HCT116 (cell line): ENCODE results near the gene IGFL3. TPM values are rescaled to one million over a fixed set of nuclear protein-coding genes. Genes with fewer than 3 reads are reported as not detected.

Source experiments
- ATAC-seq: fragments of 200-7000 bp; cut with Tn5 transposase; 2 replicates; pipeline ENCODE4 v1.9.1; 2020; ENCODE audit warnings: mild to moderate bottlenecking, moderate library complexity
- BruUV-seq: library from RNA; stranded (reverse); fragments of 400-500 nt; replicated peaks from 2 replicates; lab custom pipeline; 2021; lab: Mats Ljungman, UMichigan
- CTCF ChIA-PET: fragments of 300-600 bp; sonication (Branson Sonifier 250); formaldehyde crosslinking; loops from one replicate; lab custom pipeline; 2021; ENCODE audit warnings: antibody characterized with exemption; lab: Charles Lee
- POLR2A ChIA-PET: fragments of 300-600, 350-600 bp; sonication (Branson Sonifier 250); formaldehyde crosslinking; loops from one replicate; lab custom pipeline; 2021; ENCODE audit warnings: antibody characterized with exemption; lab: Charles Lee
- RAD21 ChIA-PET, 2 experiments: fragments of 300-600 bp; sonication (Branson Sonifier 250); formaldehyde crosslinking; loops; one replicate each; lab custom pipeline; 2023; ENCODE audit warnings: low total read pairs in 2 of 2; ENCODE audit not compliant: uncharacterized antibody in 2 of 2, unreplicated experiment in 2 of 2, low non-redundant PET in 1 of 2; lab: Charles Lee
- DNase-seq: peaks from one replicate; pipeline ENCODE4 v3.0.0-alpha.2; 2010; ENCODE audit warnings: low read depth, low spot score
- H2AFZ ChIP-seq: fragments of 200-600 bp; shearing (Covaris generic), sonication (generic); 2 replicates; pipeline ENCODE4 v1.6.1; 2017; ENCODE audit warnings: low read depth, mixed run types, mixed read lengths, antibody characterized with exemption, low read length; ENCODE audit not compliant: poor library complexity, severe bottlenecking
- H3K27ac ChIP-seq: 2 replicates; pipeline ENCODE4 v1.5.1; 2012; ENCODE audit warnings: low read depth, low read length
- H3K27me3 ChIP-seq: fragments of 200-600 bp; sonication (generic); 2 replicates; pipeline ENCODE4 v1.6.1; 2016; ENCODE audit warnings: mixed run types, low read length, mixed read lengths; ENCODE audit not compliant: insufficient read depth
- H3K36me3 ChIP-seq, 2 experiments: fragments of 200-500 bp in 1 of 2; fragments of 200-600 bp in 1 of 2; sonication (Bioruptor generic) in 1 of 2; sonication (generic) in 1 of 2; 2 replicates each; pipeline versions ENCODE4 v1.5.1 to v1.6.1; 2014 to 2016; ENCODE audit warnings: low read length in 2 of 2, inconsistent platforms in 1 of 2, mixed read lengths in 1 of 2, mixed run types in 1 of 2; ENCODE audit not compliant: insufficient read depth in 2 of 2, control insufficient read depth in 1 of 2
- H3K4me1 ChIP-seq, 2 experiments: fragments of 200-600 bp in 1 of 2; sonication (generic) in 1 of 2; 2 replicates each; pipeline versions ENCODE4 v1.5.1 to v1.6.1; 2012 to 2017; ENCODE audit warnings: low read length in 2 of 2, inconsistent platforms in 1 of 2, mild to moderate bottlenecking in 1 of 2, mixed read lengths in 1 of 2, mixed run types in 1 of 2, moderate library complexity in 1 of 2; ENCODE audit not compliant: insufficient read depth in 2 of 2, control insufficient read depth in 1 of 2
- H3K4me2 ChIP-seq: fragments of 200-600 bp; sonication (generic); 2 replicates; pipeline ENCODE4 v1.6.1; 2017; ENCODE audit warnings: mixed run types, low read length, mixed read lengths
- H3K4me3 ChIP-seq, 2 experiments: fragments of 200-600 bp in 1 of 2; sonication (generic) in 1 of 2; replicated peaks in 1 of 2; 2 replicates each; pipeline ENCODE4 v1.5.1; 2011 to 2016; ENCODE audit warnings: low read length in 2 of 2, control low read depth in 1 of 2, low read depth in 1 of 2, mild to moderate bottlenecking in 1 of 2, mixed read lengths in 1 of 2, mixed run types in 1 of 2
- H3K79me2 ChIP-seq: fragments of 200-600 bp; sonication (generic); 2 replicates; pipeline ENCODE4 v1.6.1; 2017; ENCODE audit warnings: mild to moderate bottlenecking, mixed run types, low read length, moderate library complexity, mixed read lengths; ENCODE audit not compliant: insufficient read depth
- H3K9ac ChIP-seq: fragments of 200-600 bp; sonication (generic); 2 replicates; pipeline ENCODE4 v1.6.1; 2016; ENCODE audit warnings: low read length, mixed read lengths
- H3K9me2 ChIP-seq: fragments of 200-600 bp; sonication (generic), shearing (Covaris generic); 2 replicates; pipeline ENCODE4 v1.6.1; 2017; ENCODE audit warnings: mixed run types, mild to moderate bottlenecking, moderate library complexity; ENCODE audit not compliant: insufficient read depth
- H3K9me3 ChIP-seq, 2 experiments: fragments of 200-500 bp in 1 of 2; fragments of 200-600 bp in 1 of 2; sonication (Bioruptor generic) in 1 of 2; sonication (generic) in 1 of 2; 2 replicates each; pipeline ENCODE4 v1.6.1; 2014 to 2017; ENCODE audit warnings: low read length in 2 of 2, mixed read lengths in 2 of 2, inconsistent platforms in 1 of 2, low read depth in 1 of 2, mild to moderate bottlenecking in 1 of 2, mixed run types in 1 of 2, moderate library complexity in 1 of 2; ENCODE audit not compliant: control insufficient read depth in 1 of 2, insufficient read depth in 1 of 2
- H4K20me1 ChIP-seq: fragments of 200-600 bp; sonication (generic), shearing (Covaris generic); 2 replicates; pipeline ENCODE4 v1.6.1; 2017; ENCODE audit warnings: mixed run types, mild to moderate bottlenecking, moderate library complexity; ENCODE audit not compliant: insufficient read depth
- CBX3 ChIP-seq: IDR thresholded peaks from 2 replicates; pipeline ENCODE4 v1.6.1; 2012; ENCODE audit warnings: low read depth
- EZH2phosphoT487 ChIP-seq: fragments of 200-600 bp; IDR thresholded peaks from 2 replicates; pipeline ENCODE4 v1.6.1; 2018; ENCODE audit warnings: antibody characterized with exemption, borderline replicate concordance
- FOSL1 ChIP-seq: IDR thresholded peaks from 2 replicates; pipeline ENCODE4 v1.6.1; 2012; ENCODE audit warnings: low read depth
- JUND ChIP-seq: IDR thresholded peaks from 2 replicates; pipeline ENCODE4 v1.6.1; 2012
- MAX ChIP-seq: IDR thresholded peaks from 2 replicates; pipeline ENCODE4 v1.6.1; 2012
- POLR2AphosphoS5 ChIP-seq: IDR thresholded peaks from 2 replicates; pipeline ENCODE4 v1.6.1; 2011; ENCODE audit warnings: mild to moderate bottlenecking, low read depth, low read length, moderate library complexity
- ZNF274 ChIP-seq: fragments of 200-500 bp; sonication (Bioruptor generic); IDR thresholded peaks from 2 replicates; pipeline ENCODE4 v1.6.1; 2014; ENCODE audit warnings: mild to moderate bottlenecking, low read depth, low read length, inconsistent platforms
- intact Hi-C: fragments of 100-400 bp; cut with micrococcal nuclease; formaldehyde crosslinking; loops from 2 replicates; pipeline ENCODE4 v1.10.0; 2022
- total RNA-seq: library from RNA; stranded (reverse); gene quantifications from one replicate; pipeline ENCODE4 v1.2.1, GENCODE V29; 2021; ENCODE audit not compliant: unreplicated experiment
- TF ChIP-seq, protein P1 (sequence below): IDR thresholded peaks from 2 replicates; pipeline ENCODE4 v1.6.1; 2011; ENCODE audit warnings: mild to moderate bottlenecking, low read length, moderate library complexity; ENCODE audit not compliant: insufficient replicate concordance; ENCODE audit errors: extremely low read depth
- TF ChIP-seq, protein P2 (sequence below), 3 experiments: fragments of 200-600 bp in 1 of 3; sonication (generic) in 1 of 3; IDR thresholded peaks in 2 of 3; conservative IDR thresholded peaks in 1 of 3; 2 replicates each; pipeline ENCODE4 v1.5.1; 2012 to 2017; ENCODE audit warnings: low read depth in 2 of 3, low read length in 2 of 3, antibody characterized with exemption in 1 of 3, borderline replicate concordance in 1 of 3, control low read depth in 1 of 3, mild to moderate bottlenecking in 1 of 3, mixed read lengths in 1 of 3, mixed run types in 1 of 3, moderate library complexity in 1 of 3; ENCODE audit not compliant: insufficient read depth in 1 of 3
- TF ChIP-seq, protein P3 (sequence below): IDR thresholded peaks from 2 replicates; pipeline ENCODE4 v1.6.1; 2012

IGFL3 gene
- total RNA-seq, 1 experiment from 2014 or later: not detected

- DNase-seq: no peak
- no peak overlapping the region for H3K4me2 ChIP-seq
- no peaks in the 10 kb centered on the region for H3K9me2 ChIP-seq
- no peak overlapping the region for H3K9ac ChIP-seq
- H3K27me3 ChIP-seq: no peaks in the 10 kb centered on the region
- H3K27ac ChIP-seq: no peak overlapping the region
- intact Hi-C loops: no loop called here
- RAD21 ChIA-PET: no interaction called here
- H3K4me1 ChIP-seq: no peaks in the 10 kb centered on the region
- H3K9me3 ChIP-seq: no peaks in the 10 kb centered on the region
- no TSS peak for BruUV-seq
- H3K36me3 ChIP-seq: no peaks in the 10 kb centered on the region
- H4K20me1 ChIP-seq: no peaks in the 10 kb centered on the region
- H3K79me2 ChIP-seq: no peaks in the 10 kb centered on the region
- H2AFZ ChIP-seq: no peak overlapping the region
- CTCF ChIA-PET: no interaction called here
- H3K4me3 ChIP-seq: no peak overlapping the region
- POLR2A ChIA-PET: interaction anchor here (0.9 kb wide), 1 partner anchor 11 kb away, joined by 3 read pairs; no protein-coding TSS in a partner anchor
- no peak for ATAC-seq
- TF ChIP-seq CBX3: no peak
- TF ChIP-seq JUND: no peak
Observed at GRCh38 chr19:46126086-46126580, 1.6 kb upstream of the IGFL3 start.

DNA sequence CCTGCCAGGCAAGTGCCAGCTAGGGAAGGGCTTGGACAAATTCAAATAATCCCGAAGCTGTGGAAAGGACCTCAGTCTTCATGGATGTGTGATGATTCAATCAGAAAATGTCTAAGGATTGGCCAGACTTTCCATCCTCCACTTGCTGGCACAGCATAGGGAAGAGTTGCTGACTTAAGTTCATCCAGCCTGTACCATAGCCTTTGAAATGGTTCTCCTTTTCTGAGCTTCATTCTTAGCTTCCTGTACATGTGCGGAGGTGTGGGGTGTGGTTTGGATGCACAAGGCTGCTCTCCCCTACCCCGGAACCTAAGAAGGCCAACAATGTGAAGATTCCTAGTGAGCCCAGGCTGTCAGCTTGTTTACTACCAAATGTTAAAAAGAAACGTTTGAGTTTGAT is 959 bp upstream of the IGFL3 start:
- TF ChIP-seq JUND (no peak), FOSL1 (no peak), EZH2phosphoT487 (no peak), ZNF274 (no peak), MAX (no peak), POLR2AphosphoS5 (no peak), CBX3 (no peak)
- TF ChIP-seq, protein P1, sequence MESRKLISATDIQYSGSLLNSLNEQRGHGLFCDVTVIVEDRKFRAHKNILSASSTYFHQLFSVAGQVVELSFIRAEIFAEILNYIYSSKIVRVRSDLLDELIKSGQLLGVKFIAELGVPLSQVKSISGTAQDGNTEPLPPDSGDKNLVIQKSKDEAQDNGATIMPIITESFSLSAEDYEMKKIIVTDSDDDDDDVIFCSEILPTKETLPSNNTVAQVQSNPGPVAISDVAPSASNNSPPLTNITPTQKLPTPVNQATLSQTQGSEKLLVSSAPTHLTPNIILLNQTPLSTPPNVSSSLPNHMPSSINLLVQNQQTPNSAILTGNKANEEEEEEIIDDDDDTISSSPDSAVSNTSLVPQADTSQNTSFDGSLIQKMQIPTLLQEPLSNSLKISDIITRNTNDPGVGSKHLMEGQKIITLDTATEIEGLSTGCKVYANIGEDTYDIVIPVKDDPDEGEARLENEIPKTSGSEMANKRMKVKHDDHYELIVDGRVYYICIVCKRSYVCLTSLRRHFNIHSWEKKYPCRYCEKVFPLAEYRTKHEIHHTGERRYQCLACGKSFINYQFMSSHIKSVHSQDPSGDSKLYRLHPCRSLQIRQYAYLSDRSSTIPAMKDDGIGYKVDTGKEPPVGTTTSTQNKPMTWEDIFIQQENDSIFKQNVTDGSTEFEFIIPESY: no peak
- TF ChIP-seq, protein P2, sequence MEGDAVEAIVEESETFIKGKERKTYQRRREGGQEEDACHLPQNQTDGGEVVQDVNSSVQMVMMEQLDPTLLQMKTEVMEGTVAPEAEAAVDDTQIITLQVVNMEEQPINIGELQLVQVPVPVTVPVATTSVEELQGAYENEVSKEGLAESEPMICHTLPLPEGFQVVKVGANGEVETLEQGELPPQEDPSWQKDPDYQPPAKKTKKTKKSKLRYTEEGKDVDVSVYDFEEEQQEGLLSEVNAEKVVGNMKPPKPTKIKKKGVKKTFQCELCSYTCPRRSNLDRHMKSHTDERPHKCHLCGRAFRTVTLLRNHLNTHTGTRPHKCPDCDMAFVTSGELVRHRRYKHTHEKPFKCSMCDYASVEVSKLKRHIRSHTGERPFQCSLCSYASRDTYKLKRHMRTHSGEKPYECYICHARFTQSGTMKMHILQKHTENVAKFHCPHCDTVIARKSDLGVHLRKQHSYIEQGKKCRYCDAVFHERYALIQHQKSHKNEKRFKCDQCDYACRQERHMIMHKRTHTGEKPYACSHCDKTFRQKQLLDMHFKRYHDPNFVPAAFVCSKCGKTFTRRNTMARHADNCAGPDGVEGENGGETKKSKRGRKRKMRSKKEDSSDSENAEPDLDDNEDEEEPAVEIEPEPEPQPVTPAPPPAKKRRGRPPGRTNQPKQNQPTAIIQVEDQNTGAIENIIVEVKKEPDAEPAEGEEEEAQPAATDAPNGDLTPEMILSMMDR (IDR thresholded peaks at IDR 0.05 in 2 of 3, conservative IDR thresholded peaks at IDR 0.05 in 1 of 3; ENCODE audit: borderline replicate concordance in 1 of 3, insufficient read depth in 1 of 3, low read depth in 2 of 3, low read length in 2 of 3): no peak
- TF ChIP-seq, protein P3, sequence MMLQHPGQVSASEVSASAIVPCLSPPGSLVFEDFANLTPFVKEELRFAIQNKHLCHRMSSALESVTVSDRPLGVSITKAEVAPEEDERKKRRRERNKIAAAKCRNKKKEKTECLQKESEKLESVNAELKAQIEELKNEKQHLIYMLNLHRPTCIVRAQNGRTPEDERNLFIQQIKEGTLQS: no peak
- TF ChIP-seq, all 23 proteins: peak for 0
- no peak for DNase-seq
- intact Hi-C loops: no loop called here
- Histone ChIP-seq H3K4me3 (no peak overlapping the region), H3K4me1 (no peaks in the 10 kb centered on the region), H3K36me3 (no peaks in the 10 kb centered on the region), H2AFZ (no peak overlapping the region), H3K27ac (no peak overlapping the region), H4K20me1 (no peaks in the 10 kb centered on the region), H3K9me3 (no peaks in the 10 kb centered on the region), H3K9me2 (no peaks in the 10 kb centered on the region), H3K9ac (no peak overlapping the region), H3K4me2 (no peak overlapping the region), H3K79me2 (no peaks in the 10 kb centered on the region), H3K27me3 (no peaks in the 10 kb centered on the region)
- ChIA-PET RAD21 (no interaction called here), POLR2A (interaction anchor here (0.9 kb wide), 1 partner anchor 10 kb away, joined by 3 read pairs; no protein-coding TSS in a partner anchor), CTCF (no interaction called here)
- no TSS peak for BruUV-seq
- no peak for ATAC-seq
